ENCODE measurements around the gene MAPK12.

Gene MAPK12

GRCh38 chr22:50298937-50299784 lies 37.7 kb upstream of the MAPK12 start:
- DNase-seq = no peak

- DNase-seq = no peak
These were observed 36.8 kb upstream of the MAPK12 start for GRCh38 chr22:50298266-50298637.

- DNase-seq = no peak
These were observed 36.2 kb upstream of the MAPK12 start for GRCh38 chr22:50297510-50298265.

GRCh38 chr22:50296658-50297490 lies 35.4 kb upstream of the MAPK12 start:
- no peak for DNase-seq

GRCh38 chr22:50294319-50294656 lies 32.8 kb upstream of the MAPK12 start:
- DNase-seq = no peak

- DNase-seq = no peak
These were observed 32.2 kb upstream of the MAPK12 start for GRCh38 chr22:50293441-50294318.

- DNase-seq = no peak
These were observed 31.4 kb upstream of the MAPK12 start for GRCh38 chr22:50292643-50293440.

- DNase-seq = no peak
These were observed 28.6 kb upstream of the MAPK12 start for GRCh38 chr22:50289942-50290630.

GRCh38 chr22:50289151-50289941 lies 27.9 kb upstream of the MAPK12 start:
- DNase-seq = no peak

DNA sequence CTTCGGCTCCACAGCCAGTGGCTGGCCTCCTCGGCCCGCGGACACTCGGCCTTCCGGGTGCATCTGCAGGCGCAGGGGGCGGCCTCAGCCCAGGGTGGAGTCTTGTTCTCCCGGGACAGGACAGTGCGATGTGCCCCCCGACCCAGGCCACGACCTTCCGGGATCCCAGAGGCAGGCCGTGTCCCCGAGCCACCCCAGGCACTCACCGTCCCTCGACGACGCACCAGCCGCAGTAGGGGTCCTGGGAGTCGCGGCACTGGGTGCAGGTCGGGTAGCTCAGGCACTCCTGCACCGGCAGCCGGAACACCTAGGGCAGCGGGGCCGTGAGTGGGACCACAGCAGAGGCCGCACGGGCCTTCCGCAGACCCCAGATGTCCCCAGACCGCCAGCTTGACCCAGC lies 26.2 kb upstream of the MAPK12 start:
- DNase-seq = no peak

DNA sequence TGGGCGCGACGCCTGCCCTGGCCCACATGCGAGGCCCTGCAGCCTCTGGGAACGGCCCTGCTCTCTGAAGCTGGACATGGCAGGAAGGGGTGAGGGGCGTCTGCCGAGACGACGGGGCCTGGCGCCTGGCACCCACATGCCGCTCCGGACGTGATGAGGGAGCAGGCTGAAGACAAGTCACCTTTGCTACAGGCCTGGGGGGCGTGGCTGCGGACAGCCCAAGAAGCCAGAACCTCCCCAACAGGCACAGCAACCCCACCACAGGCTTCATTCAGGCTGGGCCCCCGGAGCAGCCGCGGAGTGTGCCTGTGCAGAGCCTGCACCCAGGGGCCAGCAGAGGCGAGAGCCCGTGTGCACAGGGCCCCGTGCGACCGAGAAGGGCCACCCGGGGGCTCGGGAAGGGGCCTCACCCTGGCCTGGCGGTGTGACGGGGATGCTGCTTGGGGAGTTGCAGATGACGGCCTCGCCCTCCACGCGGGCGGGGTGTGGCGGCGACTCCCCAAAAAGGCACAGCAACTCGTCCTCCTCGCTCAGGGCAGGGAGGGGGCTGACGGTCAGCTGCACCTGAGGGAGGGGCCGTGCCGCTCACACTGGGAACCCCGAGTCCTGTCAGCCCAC lies 25.3 kb upstream of the MAPK12 start:
- DNase-seq = no peak

DNA sequence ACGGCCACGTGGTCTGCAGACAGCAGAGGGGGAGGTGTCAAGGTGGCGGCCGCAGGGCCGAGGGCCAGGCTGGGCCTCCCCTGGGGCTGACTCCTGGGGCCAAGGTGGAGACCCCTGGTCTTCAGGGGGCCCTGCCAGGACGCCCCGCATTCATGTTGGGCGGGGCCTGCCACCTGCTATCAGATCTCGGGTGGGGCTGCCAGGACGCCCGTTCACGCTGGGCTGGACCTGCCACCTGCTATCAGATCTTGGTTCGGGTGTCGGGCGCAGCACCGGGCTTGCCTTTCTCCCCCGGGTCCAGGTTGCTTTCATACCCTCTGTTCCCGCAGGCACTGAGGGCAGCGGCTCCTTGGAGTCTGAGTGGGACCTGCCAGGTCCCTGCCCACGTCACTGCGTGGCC lies 24.8 kb upstream of the MAPK12 start:
- DNase-seq = no peak

DNA sequence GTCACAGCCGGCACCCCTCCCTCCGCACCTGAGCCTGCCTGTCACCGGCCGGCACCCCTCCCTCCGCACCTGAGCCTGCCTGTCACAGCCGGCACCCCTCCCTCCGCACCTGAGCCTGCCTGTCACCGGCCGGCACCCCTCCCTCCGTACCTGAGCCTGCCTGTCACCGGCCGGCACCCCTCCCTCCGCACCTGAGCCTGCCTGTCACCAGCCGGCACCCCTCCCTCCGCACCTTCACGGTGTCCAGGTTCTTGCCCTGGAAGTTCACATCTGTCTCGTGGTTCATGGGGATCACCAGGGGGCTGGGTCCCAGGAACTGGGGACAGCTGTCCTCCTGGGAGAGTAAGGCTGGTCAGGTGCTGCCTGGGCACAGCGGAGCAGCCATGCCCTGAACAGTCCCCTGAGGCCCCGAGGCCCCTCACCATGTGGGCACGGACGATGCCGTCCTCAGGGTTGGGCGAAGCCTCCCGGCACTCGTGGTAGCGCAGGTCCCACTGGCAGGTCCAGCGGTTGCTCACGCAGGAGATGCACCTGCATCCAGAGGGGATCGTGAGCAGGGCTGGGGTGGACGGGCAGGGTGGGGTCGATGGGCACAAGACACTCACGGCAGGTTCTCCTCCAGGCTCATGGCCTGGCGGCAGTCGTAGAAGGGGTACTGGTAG lies 24.2 kb upstream of the MAPK12 start:
- no peak for DNase-seq

GRCh38 chr22:50284479-50284878 lies 23.0 kb upstream of the MAPK12 start:
- no peak for DNase-seq

DNA sequence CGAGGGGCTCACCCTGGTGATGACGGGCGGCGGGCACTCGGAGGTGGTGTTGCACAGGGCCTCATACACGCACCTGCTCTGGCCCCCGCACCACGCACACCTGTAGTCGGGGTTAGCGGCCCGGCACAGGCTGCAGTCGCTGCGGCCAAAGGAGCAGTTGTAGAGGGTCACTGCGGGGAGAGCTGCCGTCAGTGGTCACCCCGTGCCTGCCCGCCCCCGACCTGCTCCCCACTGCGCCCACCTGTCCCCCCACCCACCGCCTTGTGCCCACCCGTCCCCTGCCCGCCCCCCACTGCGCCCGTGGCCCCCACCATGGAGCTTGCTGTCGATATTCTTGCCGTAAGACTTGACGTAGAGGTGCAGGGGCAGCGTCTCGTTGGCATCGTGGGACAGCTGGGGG lies 22.3 kb upstream of the MAPK12 start:
- no peak for DNase-seq

GRCh38 chr22:50282361-50283155 lies 21.1 kb upstream of the MAPK12 start:
- DNase-seq = no peak

DNA sequence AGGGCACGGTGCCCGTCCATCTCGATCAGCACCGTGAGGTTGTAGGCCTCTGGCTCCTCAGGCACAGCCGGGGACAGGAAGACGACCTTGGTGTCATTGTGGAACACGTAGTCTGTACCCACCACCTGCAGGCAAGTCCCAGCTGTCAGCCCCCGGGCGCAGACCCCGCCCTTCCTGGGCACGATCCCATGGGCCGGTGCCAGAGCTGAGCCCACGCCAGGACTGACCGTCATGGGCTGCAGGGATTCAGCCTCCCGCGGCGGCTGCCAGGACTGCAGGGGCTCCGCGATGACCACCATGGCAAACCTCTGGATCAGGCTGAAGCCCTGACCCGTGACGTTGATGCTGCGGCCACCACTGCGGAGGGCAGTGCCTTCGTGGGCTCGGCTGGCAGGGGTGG lies 20.5 kb upstream of the MAPK12 start:
- no peak for DNase-seq

- DNase-seq = no peak
These were observed 19.9 kb upstream of the MAPK12 start for GRCh38 chr22:50281384-50281760.

Measured in NCI-H1436 treated with DMSO at 0.1 percent for 48 hours (cell line).